Left cardiac atrium (tissue), 4 donors: Measurements from ENCODE around the gene DOCK2. TPM values are rescaled to one million over a fixed set of nuclear protein-coding genes. Genes with fewer than 3 reads are reported as not detected.
A peak's percentile ranks its signal among the peaks of the same experiment; 100 is the strongest.
"Not testable (repeated sequence)": the region's sequence is repeated elsewhere in the genome, so short reads cannot be mapped to it uniquely, and the experiment has no call there.

Experiments
- ATAC-seq, 2 donors: fragments of 200-7000 bp; cut with Tn5 transposase; one replicate each; pipeline ENCODE4 v1.9.1; 2020; ENCODE audit warnings: mild to moderate bottlenecking in 2 of 2, moderate library complexity in 2 of 2
- DNase-seq: peaks from one replicate; pipeline ENCODE4 v3.0.0-alpha.2; 2020
- intact Hi-C, 2 donors: fragments of 100-400 bp; cut with DNase I; formaldehyde crosslinking; loops; one replicate each; pipeline versions ENCODE4 v1.14.1 to v1.15.1; 2022 to 2023
- total RNA-seq, 2 donors: library from RNA; stranded (reverse); fragmentation: NEBNext Ultra II Directional; extraction: Animal tissue kit (Norgen Biotek cat#: 25700); gene quantifications; one replicate each; pipeline ENCODE4 v1.2.1, GENCODE V29; 2021
- donor health status: DM: no; HTN: yes; CAD: no.
- donor health status: DM: no; HTN: yes; CAD: no; lungs with severe emphysema.
- donor health status: DM: yes; HTN: yes; CAD: no.
- donor health status: Dilated cardiomyopathy.

The DOCK2 gene
- total RNA-seq, 2 donors from 2014 or later, result 12.1 to 17.2 TPM

- no peak for DNase-seq
- intact Hi-C loops, result loop anchor here in 1 of 2 donors (10.0 kb wide), 1 partner anchor 373 kb away; no protein-coding TSS in a partner anchor
- no peak for ATAC-seq
Measured at GRCh38 chr5:170077526-170077925, 440.5 kb downstream of the DOCK2 start.

- ATAC-seq (no peak), DNase-seq (no peak)
- intact Hi-C loops, result loop anchor here in 1 of 2 donors (10.0 kb wide), 1 partner anchor 374 kb away; no protein-coding TSS in a partner anchor
Measured at GRCh38 chr5:170078458-170078857, 441.4 kb downstream of the DOCK2 start.

- ATAC-seq (no peak), DNase-seq (no peak)
- intact Hi-C loops, result loop anchor here in 1 of 2 donors (10.0 kb wide), 1 partner anchor 374 kb away; no protein-coding TSS in a partner anchor
Measured at GRCh38 chr5:170078931-170079330, 441.9 kb downstream of the DOCK2 start.

GRCh38 chr5:170080217-170080616 lies 443.1 kb downstream of the DOCK2 start:
- no peak for ATAC-seq
- intact Hi-C loops, result no loop called here
- no peak for DNase-seq

GRCh38 chr5:170080786-170081445 lies 443.8 kb downstream of the DOCK2 start:
- DNase-seq (no peak), ATAC-seq (no peak)
- intact Hi-C loops, result no loop called here

GRCh38 chr5:170081616-170082015 lies 444.5 kb downstream of the DOCK2 start:
- no peak for DNase-seq

GRCh38 chr5:170082701-170083100 lies 445.6 kb downstream of the DOCK2 start:
- no peak for DNase-seq
- intact Hi-C loops, result no loop called here
- no peak for ATAC-seq

More at GRCh38 chr5:170081616-170082015, 444.5 kb downstream of the DOCK2 start:
- intact Hi-C loops, result no loop called here
- no peak for ATAC-seq

- intact Hi-C loops, result no loop called here
- no peak for DNase-seq
Measured at GRCh38 chr5:170087168-170087817, 450.2 kb downstream of the DOCK2 start.

GRCh38 chr5:170092455-170093101 lies 455.5 kb downstream of the DOCK2 start:
- DNase-seq (no peak), ATAC-seq (no peak)
- intact Hi-C loops, result no loop called here

More at GRCh38 chr5:170087168-170087817, 450.2 kb downstream of the DOCK2 start:
- ATAC-seq, result no peak

GRCh38 chr5:170094329-170094728 lies 457.3 kb downstream of the DOCK2 start:
- ATAC-seq, DNase-seq, intact Hi-C loops: not testable (repeated sequence)

GRCh38 chr5:170095646-170096045 lies 458.6 kb downstream of the DOCK2 start:
- intact Hi-C loops, result no loop called here
- ATAC-seq, result peak in 1 of 2 donors; percentile 8
- no peak for DNase-seq

- DNase-seq (peak; percentile 24), ATAC-seq (peak in 1 of 2 donors; percentile 30)
- intact Hi-C loops, result no loop called here
Measured at GRCh38 chr5:170097934-170098333, 460.9 kb downstream of the DOCK2 start.

- ATAC-seq (peak; percentile 67 to 69), DNase-seq (peak; percentile 73)
- intact Hi-C loops, result loop anchor here (1.0 to 5.0 kb wide), 3 partner anchors 84 to 322 kb away; no protein-coding TSS in a partner anchor
Measured at GRCh38 chr5:170100066-170100943, 463.2 kb downstream of the DOCK2 start.

GRCh38 chr5:170103447-170103846 lies 466.4 kb downstream of the DOCK2 start:
- DNase-seq, result no peak
- no peak for ATAC-seq
- intact Hi-C loops, result loop anchor here in 1 of 2 donors (5.0 kb wide), 1 partner anchor 319 kb away; no protein-coding TSS in a partner anchor

GRCh38 chr5:170104299-170104698 lies 467.2 kb downstream of the DOCK2 start:
- DNase-seq (no peak), ATAC-seq (no peak)
- intact Hi-C loops, result loop anchor here in 1 of 2 donors (5.0 kb wide), 1 partner anchor 318 kb away; no protein-coding TSS in a partner anchor

GRCh38 chr5:170104710-170105109 lies 467.6 kb downstream of the DOCK2 start:
- intact Hi-C loops, result loop anchor here in 1 of 2 donors (5.0 kb wide), 1 partner anchor 318 kb away; no protein-coding TSS in a partner anchor
- no peak for ATAC-seq

GRCh38 chr5:170105642-170106611 lies 468.9 kb downstream of the DOCK2 start, which contains the start of gene FOXI1:
TSS of gene FOXI1 (plus strand) at chr5:170105897. CDS start at chr5:170105958, 61 bp downstream.
- intact Hi-C loops, result no loop called here
- DNase-seq (no peak), ATAC-seq (no peak)

More at GRCh38 chr5:170104710-170105109, 467.6 kb downstream of the DOCK2 start:
- no peak for DNase-seq
